ENCODE measurements around the gene HIF3A. TPM values are rescaled to one million over a fixed set of nuclear protein-coding genes. Genes with fewer than 3 reads are reported as not detected.

HIF3A gene
- polyA plus RNA-seq, 1 donor (not counting 4 experiments of a cell fraction or from before 2014, with no cell fraction given): 0.01 TPM

DNA sequence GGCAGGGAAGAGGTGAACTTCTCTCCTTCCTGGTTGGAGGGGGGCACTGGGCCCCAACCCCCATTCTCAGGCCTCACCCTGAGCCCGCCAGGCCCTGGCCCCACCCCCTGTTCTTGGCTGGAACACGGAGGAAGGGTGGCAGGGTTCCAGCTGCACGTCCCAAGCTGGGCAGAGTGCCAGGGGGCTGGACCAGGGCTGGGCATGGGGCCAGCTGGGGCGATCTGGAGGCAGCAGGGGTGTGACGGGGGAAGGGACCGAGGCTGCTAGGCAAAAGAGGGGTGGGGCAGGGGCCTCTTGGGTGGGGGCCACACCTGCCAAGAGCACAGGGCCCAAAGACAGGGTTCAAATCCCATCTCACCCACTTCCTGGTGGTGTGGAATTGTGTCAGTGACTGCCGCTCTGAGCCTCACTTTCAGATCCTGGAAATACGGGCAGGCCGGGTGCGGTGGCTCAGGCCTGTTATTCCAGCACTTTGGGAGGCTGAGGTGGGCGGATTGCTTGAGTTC lies 2.2 kb downstream of the HIF3A start:
- peak; percentile 77 for FAIRE-seq
- Histone ChIP-seq H3K4me2 (ENCODE audit: control insufficient read depth, extremely low read depth, insufficient read depth, low read depth, low read length) (peak overlapping the region; percentile 28), H3K9ac (ENCODE audit: control insufficient read depth, extremely low read depth, insufficient read depth, low read length) (no peak overlapping the region), H2AFZ (ENCODE audit: control insufficient read depth, low read length) (no peak overlapping the region), H3K27me3 (ENCODE audit: control insufficient read depth, extremely low read depth, insufficient read depth, low read length) (peaks cover 19% of the 10 kb centered on the region), H3K79me2 (ENCODE audit: control insufficient read depth, insufficient read depth, low read length) (no peaks in the 10 kb centered on the region), H4K20me1 (ENCODE audit: control insufficient read depth, extremely low read depth, insufficient read depth, low read length) (no peaks in the 10 kb centered on the region), H3K4me1 (ENCODE audit: control insufficient read depth, extremely low read depth, insufficient read depth, low read length) (peaks cover 8% of the 10 kb centered on the region), H3K9me1 (ENCODE audit: control insufficient read depth, extremely low read depth, insufficient read depth, low read length) (no peaks in the 10 kb centered on the region), H3K27ac (ENCODE audit: control insufficient read depth, insufficient read depth, low read length) (no peak overlapping the region), H3K4me3 (ENCODE audit: control insufficient read depth in 2 of 3, extremely low read depth in 1 of 3, insufficient read depth in 2 of 3, low read depth in 1 of 3, low read length in 3 of 3) (no peak overlapping the region), H3K9me3 (ENCODE audit: control insufficient read depth, low read depth, low read length) (no peaks in the 10 kb centered on the region), H3K36me3 (ENCODE audit: control insufficient read depth in 2 of 2, extremely low read depth in 1 of 2, insufficient read depth in 2 of 2, low read length in 2 of 2) (no peaks in the 10 kb centered on the region)
- TF ChIP-seq, protein P1, sequence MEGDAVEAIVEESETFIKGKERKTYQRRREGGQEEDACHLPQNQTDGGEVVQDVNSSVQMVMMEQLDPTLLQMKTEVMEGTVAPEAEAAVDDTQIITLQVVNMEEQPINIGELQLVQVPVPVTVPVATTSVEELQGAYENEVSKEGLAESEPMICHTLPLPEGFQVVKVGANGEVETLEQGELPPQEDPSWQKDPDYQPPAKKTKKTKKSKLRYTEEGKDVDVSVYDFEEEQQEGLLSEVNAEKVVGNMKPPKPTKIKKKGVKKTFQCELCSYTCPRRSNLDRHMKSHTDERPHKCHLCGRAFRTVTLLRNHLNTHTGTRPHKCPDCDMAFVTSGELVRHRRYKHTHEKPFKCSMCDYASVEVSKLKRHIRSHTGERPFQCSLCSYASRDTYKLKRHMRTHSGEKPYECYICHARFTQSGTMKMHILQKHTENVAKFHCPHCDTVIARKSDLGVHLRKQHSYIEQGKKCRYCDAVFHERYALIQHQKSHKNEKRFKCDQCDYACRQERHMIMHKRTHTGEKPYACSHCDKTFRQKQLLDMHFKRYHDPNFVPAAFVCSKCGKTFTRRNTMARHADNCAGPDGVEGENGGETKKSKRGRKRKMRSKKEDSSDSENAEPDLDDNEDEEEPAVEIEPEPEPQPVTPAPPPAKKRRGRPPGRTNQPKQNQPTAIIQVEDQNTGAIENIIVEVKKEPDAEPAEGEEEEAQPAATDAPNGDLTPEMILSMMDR (optimal IDR thresholded peaks at IDR 0.05 in 1 of 3, IDR thresholded peaks at IDR 0.05 in 1 of 3, conservative IDR thresholded peaks at IDR 0.05 in 1 of 3; ENCODE audit: extremely low read depth in 1 of 3, insufficient read depth in 2 of 3, low read length in 3 of 3): no peak
- TF ChIP-seq EZH2 (IDR thresholded peaks at IDR 0.05; ENCODE audit: low read length): no peak
- dilution Hi-C loops (cut with MboI; ENCODE audit: extremely low pct_ligation_motif_present, low sequenced_read_pairs): no loop called here
- peak; percentile 25 for DNase-seq (ENCODE audit: low read depth, low spot score)

- TF ChIP-seq EZH2 (IDR thresholded peaks at IDR 0.05; ENCODE audit: low read length): no peak
- TF ChIP-seq, protein P1 (optimal IDR thresholded peaks at IDR 0.05 in 1 of 3, IDR thresholded peaks at IDR 0.05 in 1 of 3, conservative IDR thresholded peaks at IDR 0.05 in 1 of 3; ENCODE audit: extremely low read depth in 1 of 3, insufficient read depth in 2 of 3, low read length in 3 of 3): no peak
- Histone ChIP-seq H3K4me3 (ENCODE audit: control insufficient read depth in 2 of 3, extremely low read depth in 1 of 3, insufficient read depth in 2 of 3, low read depth in 1 of 3, low read length in 3 of 3) (no peak overlapping the region), H4K20me1 (ENCODE audit: control insufficient read depth, extremely low read depth, insufficient read depth, low read length) (no peaks in the 10 kb centered on the region), H2AFZ (ENCODE audit: control insufficient read depth, low read length) (no peak overlapping the region), H3K27me3 (ENCODE audit: control insufficient read depth, extremely low read depth, insufficient read depth, low read length) (peaks cover 19% of the 10 kb centered on the region), H3K4me1 (ENCODE audit: control insufficient read depth, extremely low read depth, insufficient read depth, low read length) (peaks cover 8% of the 10 kb centered on the region), H3K79me2 (ENCODE audit: control insufficient read depth, insufficient read depth, low read length) (no peaks in the 10 kb centered on the region), H3K9me3 (ENCODE audit: control insufficient read depth, low read depth, low read length) (no peaks in the 10 kb centered on the region), H3K36me3 (ENCODE audit: control insufficient read depth in 2 of 2, extremely low read depth in 1 of 2, insufficient read depth in 2 of 2, low read length in 2 of 2) (no peaks in the 10 kb centered on the region), H3K9ac (ENCODE audit: control insufficient read depth, extremely low read depth, insufficient read depth, low read length) (no peak overlapping the region), H3K27ac (ENCODE audit: control insufficient read depth, insufficient read depth, low read length) (no peak overlapping the region), H3K9me1 (ENCODE audit: control insufficient read depth, extremely low read depth, insufficient read depth, low read length) (no peaks in the 10 kb centered on the region), H3K4me2 (ENCODE audit: control insufficient read depth, extremely low read depth, insufficient read depth, low read depth, low read length) (no peak overlapping the region)
- dilution Hi-C loops (cut with MboI; ENCODE audit: extremely low pct_ligation_motif_present, low sequenced_read_pairs): no loop called here
- FAIRE-seq: no peak
- no peak for DNase-seq (ENCODE audit: low read depth, low spot score)
Measured at GRCh38 chr19:46299695-46300094, 2.9 kb downstream of the HIF3A start.

Data from keratinocyte (primary cell).